ENCODE measurements around the gene CHST5.

GRCh38 chr16:75501359-75501758, 34.5 kb downstream of the CHST5 start:
- TF ChIP-seq CTCF (optimal IDR thresholded peaks at IDR 0.05 in 1 of 3, IDR thresholded peaks at IDR 0.05 in 1 of 3, conservative IDR thresholded peaks at IDR 0.05 in 1 of 3; ENCODE audit: extremely low read depth in 1 of 3, insufficient read depth in 2 of 3, low read length in 3 of 3) (no peak), EZH2 (IDR thresholded peaks at IDR 0.05; ENCODE audit: low read length) (no peak)
